HEK293 (cell line): ENCODE measurements around the gene PCDH10.

ENCODE experiments used
- CTCF ChIP-seq: fragments of 450-650 bp; formaldehyde crosslinking; IDR thresholded peaks from 2 replicates; pipeline ENCODE4 v1.5.1; 2016; ENCODE audit warnings: missing biosample characterization, missing genetic modification characterization
- GLIS1 ChIP-seq: fragments of 450-650 bp; formaldehyde crosslinking; IDR thresholded peaks from 2 replicates; pipeline ENCODE4 v1.5.1; 2016; ENCODE audit warnings: missing biosample characterization, missing genetic modification characterization
- KLF10 ChIP-seq: fragments of 450-650 bp; IDR thresholded peaks from 2 replicates; pipeline ENCODE4 v1.5.1; 2018; ENCODE audit warnings: missing biosample characterization, mild to moderate bottlenecking, missing genetic modification characterization
- KLF8 ChIP-seq: fragments of 450-650 bp; formaldehyde crosslinking; IDR thresholded peaks from 2 replicates; pipeline ENCODE4 v1.5.1; 2016; ENCODE audit warnings: missing biosample characterization, missing genetic modification characterization
- MYNN ChIP-seq: fragments of 450-650 bp; formaldehyde crosslinking; IDR thresholded peaks from 2 replicates; pipeline ENCODE4 v1.5.1; 2016; ENCODE audit warnings: missing biosample characterization, missing genetic modification characterization, borderline replicate concordance
- ZBTB1 ChIP-seq: fragments of 450-650 bp; formaldehyde crosslinking; IDR thresholded peaks from 2 replicates; pipeline ENCODE4 v1.5.1; 2016; ENCODE audit warnings: missing biosample characterization, missing genetic modification characterization
- ZNF747 ChIP-seq: fragments of 450-650 bp; formaldehyde crosslinking; IDR thresholded peaks from 2 replicates; pipeline ENCODE4 v1.5.1; 2016; ENCODE audit warnings: missing biosample characterization, missing genetic modification characterization

- TF ChIP-seq ZBTB1 (tag by site-specific recombination) (no peak), KLF8 (no peak), CTCF (tag by site-specific recombination) (no peak), ZNF747 (tag by site-specific recombination) (no peak), MYNN (tag by site-specific recombination) (no peak), GLIS1 (no peak), KLF10 (no peak)
These were observed 47.1 kb upstream of the PCDH10 start for GRCh38 chr4:133102043-133102442.
